GM23338 (cell line): Measurements from ENCODE around the gene FOXA2.

Experiments
- CTCF ChIP-seq, 2 experiments: fragments of 200-600 bp in 1 of 2; sonication (generic) in 1 of 2; conservative IDR thresholded peaks; 2 replicates each; pipeline versions ENCODE4 v1.5.1 to v1.6.1; 2016 to 2017; ENCODE audit warnings: antibody characterized with exemption in 2 of 2, low read depth in 2 of 2, mild to moderate bottlenecking in 2 of 2, moderate library complexity in 1 of 2
- EZH2 ChIP-seq: fragments of 200-600 bp; sonication (generic); IDR thresholded peaks from one replicate; pipeline ENCODE4 v1.8.0; 2017; ENCODE audit warnings: antibody characterized with exemption, mild to moderate bottlenecking, low read depth; ENCODE audit not compliant: unreplicated experiment
- EZH2phosphoT487 ChIP-seq: fragments of 200-600 bp; sonication (generic); IDR thresholded peaks from one replicate; pipeline ENCODE4 v1.8.1; 2018; ENCODE audit warnings: antibody characterized with exemption; ENCODE audit not compliant: unreplicated experiment
- NANOG ChIP-seq: IDR thresholded peaks from 2 replicates; pipeline ENCODE4 v1.6.1; 2016; ENCODE audit warnings: antibody characterized with exemption, borderline replicate concordance
- POLR2AphosphoS5 ChIP-seq: IDR thresholded peaks from 2 replicates; pipeline ENCODE4 v1.6.1; 2016; ENCODE audit warnings: antibody characterized with exemption, low read depth
- TF ChIP-seq, protein P1 (sequence below): IDR thresholded peaks from one replicate; pipeline ENCODE4 v1.6.1; 2018; ENCODE audit warnings: antibody characterized with exemption; ENCODE audit not compliant: unreplicated experiment

DNA sequence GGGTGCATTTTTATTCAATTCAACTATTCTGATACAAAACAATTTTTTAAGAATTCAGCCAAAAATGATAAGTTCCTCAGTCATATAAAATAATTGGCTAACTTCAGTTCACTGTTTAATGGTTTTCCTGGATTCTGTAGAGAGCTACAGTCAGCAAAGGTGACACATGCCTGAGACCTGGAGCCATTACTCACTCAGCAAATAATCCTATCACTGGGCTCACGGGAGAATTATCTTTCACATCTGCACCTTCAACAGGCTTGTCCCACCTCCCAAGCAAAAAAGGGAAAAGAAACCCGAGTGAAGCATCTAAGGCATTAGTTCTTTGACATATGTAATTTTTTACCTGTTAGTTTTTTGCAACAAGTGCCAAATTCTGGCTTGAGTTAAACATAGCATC is 34.9 kb upstream of the FOXA2 start:
- TF ChIP-seq EZH2 (no peak), CTCF (conservative IDR thresholded peaks at IDR 0.05; ENCODE audit: low read depth in 2 of 2) (no peak), POLR2AphosphoS5 (no peak), NANOG (no peak), EZH2phosphoT487 (no peak)
- TF ChIP-seq, protein P1, sequence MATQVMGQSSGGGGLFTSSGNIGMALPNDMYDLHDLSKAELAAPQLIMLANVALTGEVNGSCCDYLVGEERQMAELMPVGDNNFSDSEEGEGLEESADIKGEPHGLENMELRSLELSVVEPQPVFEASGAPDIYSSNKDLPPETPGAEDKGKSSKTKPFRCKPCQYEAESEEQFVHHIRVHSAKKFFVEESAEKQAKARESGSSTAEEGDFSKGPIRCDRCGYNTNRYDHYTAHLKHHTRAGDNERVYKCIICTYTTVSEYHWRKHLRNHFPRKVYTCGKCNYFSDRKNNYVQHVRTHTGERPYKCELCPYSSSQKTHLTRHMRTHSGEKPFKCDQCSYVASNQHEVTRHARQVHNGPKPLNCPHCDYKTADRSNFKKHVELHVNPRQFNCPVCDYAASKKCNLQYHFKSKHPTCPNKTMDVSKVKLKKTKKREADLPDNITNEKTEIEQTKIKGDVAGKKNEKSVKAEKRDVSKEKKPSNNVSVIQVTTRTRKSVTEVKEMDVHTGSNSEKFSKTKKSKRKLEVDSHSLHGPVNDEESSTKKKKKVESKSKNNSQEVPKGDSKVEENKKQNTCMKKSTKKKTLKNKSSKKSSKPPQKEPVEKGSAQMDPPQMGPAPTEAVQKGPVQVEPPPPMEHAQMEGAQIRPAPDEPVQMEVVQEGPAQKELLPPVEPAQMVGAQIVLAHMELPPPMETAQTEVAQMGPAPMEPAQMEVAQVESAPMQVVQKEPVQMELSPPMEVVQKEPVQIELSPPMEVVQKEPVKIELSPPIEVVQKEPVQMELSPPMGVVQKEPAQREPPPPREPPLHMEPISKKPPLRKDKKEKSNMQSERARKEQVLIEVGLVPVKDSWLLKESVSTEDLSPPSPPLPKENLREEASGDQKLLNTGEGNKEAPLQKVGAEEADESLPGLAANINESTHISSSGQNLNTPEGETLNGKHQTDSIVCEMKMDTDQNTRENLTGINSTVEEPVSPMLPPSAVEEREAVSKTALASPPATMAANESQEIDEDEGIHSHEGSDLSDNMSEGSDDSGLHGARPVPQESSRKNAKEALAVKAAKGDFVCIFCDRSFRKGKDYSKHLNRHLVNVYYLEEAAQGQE: no peak
